B cell (primary cell): ENCODE measurements around the gene SASH1. TPM values are rescaled to one million over a fixed set of nuclear protein-coding genes. Genes with fewer than 3 reads are reported as not detected.

Experiments
- ATAC-seq: fragments of 200-7000 bp; cut with Tn5 transposase; one replicate; pipeline ENCODE4 v1.10.0; 2021; ENCODE audit warnings: low read depth, mild to moderate bottlenecking, moderate number of reproducible peaks, moderate library complexity
- CTCF ChIA-PET: fragments of 350-600 bp; sonication (Branson Sonifier 250); formaldehyde crosslinking; loops from one replicate; lab custom pipeline; 2021; ENCODE audit warnings: antibody characterized with exemption, inconsistent platforms; lab: Charles Lee
- POLR2A ChIA-PET: fragments of 350-600 bp; sonication (Branson Sonifier 250); formaldehyde crosslinking; loops from one replicate; lab custom pipeline; 2021; ENCODE audit warnings: antibody characterized with exemption; lab: Charles Lee
- DNase-seq: peaks from one replicate; pipeline ENCODE4 v3.0.0; 2013
- H2AFZ ChIP-seq: 2 replicates; pipeline ENCODE4 v1.6.1; 2012; ENCODE audit warnings: mild to moderate bottlenecking, low read depth, low read length; ENCODE audit not compliant: insufficient read depth, poor library complexity, severe bottlenecking
- H3K27ac ChIP-seq, 2 donors: 1 replicate in 1 of 2; 2 replicates in 1 of 2; pipeline ENCODE4 v1.5.1; 2012 to 2013; ENCODE audit warnings: low read length in 2 of 2, mild to moderate bottlenecking in 2 of 2, moderate library complexity in 1 of 2
- H3K27me3 ChIP-seq, 4 experiments: fragments of 200-600 bp in 1 of 4; sonication (generic) in 1 of 4; replicated peaks in 1 of 4; 1 replicate in 2 of 4; 2 replicates in 2 of 4; pipeline versions ENCODE4 v1.6.1 to v1.7.0; 2013 to 2016; ENCODE audit warnings: low read length in 3 of 4, mild to moderate bottlenecking in 2 of 4, mixed read lengths in 1 of 4, moderate library complexity in 1 of 4; ENCODE audit not compliant: insufficient read depth in 4 of 4, control insufficient read depth in 3 of 4; ENCODE audit errors: control extremely low read depth in 1 of 4
- H3K36me3 ChIP-seq, 2 experiments: replicated peaks in 1 of 2; 1 replicate in 1 of 2; 2 replicates in 1 of 2; pipeline versions ENCODE4 v1.6.1 to v1.7.1; 2013; ENCODE audit warnings: low read length in 1 of 2; ENCODE audit not compliant: insufficient read depth in 2 of 2, control insufficient read depth in 1 of 2; ENCODE audit errors: control extremely low read depth in 1 of 2, extremely low read depth in 1 of 2
- H3K4me1 ChIP-seq, 2 donors: fragments of 200-600 bp in 1 of 2; sonication (generic) in 1 of 2; 1 replicate in 1 of 2; 2 replicates in 1 of 2; pipeline versions ENCODE4 v1.5.1 to v1.6.1; 2013 to 2017; ENCODE audit warnings: low read length in 2 of 2; ENCODE audit not compliant: control insufficient read depth in 2 of 2, insufficient read depth in 2 of 2
- H3K4me2 ChIP-seq: replicated peaks from 2 replicates; pipeline ENCODE3; 2012; ENCODE audit warnings: mild to moderate bottlenecking, low read depth, low read length; ENCODE audit not compliant: poor library complexity, severe bottlenecking
- H3K4me3 ChIP-seq, 5 experiments: fragments of 200-600 bp in 1 of 5; sonication (generic) in 1 of 5; 1 replicate in 3 of 5; 2 replicates in 2 of 5; pipeline versions ENCODE4 v1.5.1 to v1.7.0; 2011 to 2016; ENCODE audit warnings: low read length in 4 of 5, mild to moderate bottlenecking in 4 of 5, low read depth in 2 of 5, control low read depth in 1 of 5, moderate library complexity in 1 of 5; ENCODE audit not compliant: insufficient read depth in 1 of 5; ENCODE audit errors: control extremely low read depth in 1 of 5, extremely low read depth in 1 of 5
- H3K79me2 ChIP-seq: fragments of 200-600 bp; sonication (generic); one replicate; pipeline ENCODE4 v1.6.0; 2016; ENCODE audit warnings: low read length; ENCODE audit not compliant: control insufficient read depth, insufficient read depth
- H3K9ac ChIP-seq: fragments of 200-600 bp; sonication (generic); 2 replicates; pipeline ENCODE4 v1.6.1; 2017; ENCODE audit warnings: mild to moderate bottlenecking, low read length, moderate library complexity
- H3K9me3 ChIP-seq, 3 donors: one replicate each; pipeline versions ENCODE4 v1.6.1 to v1.7.1; 2013; ENCODE audit warnings: low read length in 2 of 3; ENCODE audit not compliant: control insufficient read depth in 2 of 3, insufficient read depth in 1 of 3; ENCODE audit errors: control extremely low read depth in 1 of 3
- H4K20me1 ChIP-seq: 2 replicates; pipeline ENCODE4 v1.6.0; 2012; ENCODE audit warnings: mild to moderate bottlenecking, low read length; ENCODE audit not compliant: insufficient read depth, control insufficient read depth, poor library complexity, severe bottlenecking
- H3K27ac Mint-ChIP-seq: one replicate; pipeline ENCODE4 v1.8.0; 2021; ENCODE audit warnings: mixed read lengths
- H3K27me3 Mint-ChIP-seq: one replicate; pipeline ENCODE4 v1.8.0; 2021; ENCODE audit warnings: mixed read lengths
- H3K4me1 Mint-ChIP-seq: one replicate; pipeline ENCODE4 v1.8.0; 2021; ENCODE audit warnings: mixed read lengths
- H3K4me3 Mint-ChIP-seq: one replicate; pipeline ENCODE4 v1.8.0; 2021; ENCODE audit warnings: mixed read lengths
- H3K9me3 Mint-ChIP-seq: one replicate; pipeline ENCODE4 v1.8.0; 2022; ENCODE audit warnings: mixed read lengths; ENCODE audit not compliant: insufficient read depth
- EZH2 ChIP-seq: IDR thresholded peaks from 2 replicates; pipeline ENCODE4 v1.6.1; 2012; ENCODE audit warnings: borderline replicate concordance, low read depth, mild to moderate bottlenecking, moderate library complexity, low read length; ENCODE audit not compliant: insufficient read depth, poor library complexity, severe bottlenecking
- WGBS: methylation state at CpG from one replicate; pipeline ENCODE4 v1.1.5; 2013; ENCODE audit warnings: missing lambda C conversion rate; ENCODE audit not compliant: insufficient coverage; 5-methylcytosine and 5-hydroxymethylcytosine counted together
- intact Hi-C: fragments of 100-400 bp; cut with micrococcal nuclease; formaldehyde crosslinking; loops from one replicate; pipeline ENCODE4 v1.10.0; 2022
- polyA plus RNA-seq: library from polyadenylated mRNA; depleted of rRNA; stranded (reverse); fragments of >200 nt; gene quantifications from 2 replicates; pipeline ENCODE4 v1.2.3, GENCODE V29; 2012
- total RNA-seq, 2 donors: library from RNA; stranded (reverse); fragments of 120-200 nt in 1 of 2; gene quantifications; 1 replicate in 1 of 2; 2 replicates in 1 of 2; pipeline versions ENCODE4 v1.2.3 to v1.2.4, GENCODE V29; 2013 to 2022
- TF ChIP-seq, protein P1 (sequence below): fragments of 200-600 bp; IDR thresholded peaks from one replicate; pipeline ENCODE4 v1.8.0; 2022; ENCODE audit warnings: antibody characterized with exemption, mild to moderate bottlenecking

The SASH1 gene
- total and polyA plus RNA-seq, 2 donors (not counting 1 experiment from before 2014, with no cell fraction given), result 0.01 to 0.07 TPM

DNA sequence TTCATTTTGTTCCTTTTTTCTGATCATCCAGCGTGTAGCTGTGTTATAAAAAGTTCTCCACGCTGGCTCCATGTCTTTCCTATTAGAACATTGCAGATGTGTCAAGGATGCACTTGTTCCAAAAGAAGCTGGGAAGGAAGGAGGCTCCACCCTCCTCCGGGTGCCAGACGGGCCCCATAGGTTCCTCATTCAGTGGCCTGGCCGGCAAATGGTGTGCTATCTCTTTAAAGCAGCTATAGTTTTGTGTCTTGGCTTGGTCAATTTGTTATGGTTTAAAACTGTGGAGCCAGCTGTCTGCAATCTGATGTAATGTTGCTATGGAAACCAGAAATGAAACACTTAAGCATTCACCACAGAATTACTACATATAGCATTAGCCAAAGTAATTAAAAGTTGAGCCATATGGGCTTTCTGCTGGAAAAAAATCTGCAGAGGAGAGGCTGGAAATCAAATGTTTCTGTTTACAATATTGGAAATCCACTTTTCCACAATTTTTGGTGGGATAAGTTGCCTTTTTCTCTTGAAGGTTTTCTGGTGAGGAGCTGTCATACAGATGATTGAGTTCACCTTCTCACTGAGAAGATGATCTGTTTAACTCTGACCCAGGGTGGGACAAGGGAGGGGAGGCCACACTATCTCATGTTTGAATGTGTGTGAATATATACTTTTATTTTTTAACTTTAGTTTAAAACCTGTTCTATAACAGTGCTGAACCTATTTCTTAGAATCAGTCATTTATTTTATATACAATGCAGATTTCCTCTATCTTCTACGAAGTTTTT is 167.4 kb downstream of the SASH1 start:
- WGBS, result 6% methylated on average over 3 of the region's 6 CpGs
- no peak overlapping the region for H3K9ac ChIP-seq
- TF ChIP-seq, protein P1, sequence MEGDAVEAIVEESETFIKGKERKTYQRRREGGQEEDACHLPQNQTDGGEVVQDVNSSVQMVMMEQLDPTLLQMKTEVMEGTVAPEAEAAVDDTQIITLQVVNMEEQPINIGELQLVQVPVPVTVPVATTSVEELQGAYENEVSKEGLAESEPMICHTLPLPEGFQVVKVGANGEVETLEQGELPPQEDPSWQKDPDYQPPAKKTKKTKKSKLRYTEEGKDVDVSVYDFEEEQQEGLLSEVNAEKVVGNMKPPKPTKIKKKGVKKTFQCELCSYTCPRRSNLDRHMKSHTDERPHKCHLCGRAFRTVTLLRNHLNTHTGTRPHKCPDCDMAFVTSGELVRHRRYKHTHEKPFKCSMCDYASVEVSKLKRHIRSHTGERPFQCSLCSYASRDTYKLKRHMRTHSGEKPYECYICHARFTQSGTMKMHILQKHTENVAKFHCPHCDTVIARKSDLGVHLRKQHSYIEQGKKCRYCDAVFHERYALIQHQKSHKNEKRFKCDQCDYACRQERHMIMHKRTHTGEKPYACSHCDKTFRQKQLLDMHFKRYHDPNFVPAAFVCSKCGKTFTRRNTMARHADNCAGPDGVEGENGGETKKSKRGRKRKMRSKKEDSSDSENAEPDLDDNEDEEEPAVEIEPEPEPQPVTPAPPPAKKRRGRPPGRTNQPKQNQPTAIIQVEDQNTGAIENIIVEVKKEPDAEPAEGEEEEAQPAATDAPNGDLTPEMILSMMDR, result no peak
- no peak for TF ChIP-seq EZH2

More for the DNA sequence above, 167.4 kb downstream of the SASH1 start:
- ATAC-seq, result peak; percentile 54
- intact Hi-C loops, result no loop called here
- DNase-seq, result no peak
- Mint-ChIP-seq H3K9me3 (no peaks in the 10 kb centered on the region), H3K4me1 (peaks cover 5% of the 10 kb centered on the region), H3K27ac (no peak overlapping the region), H3K27me3 (peaks cover 35% of the 10 kb centered on the region), H3K4me3 (peak overlapping the region; percentile 6)
- Histone ChIP-seq H3K27me3 (peaks cover 0 to 22% (median 5%) of the 10 kb centered on the region in 4 experiments), H3K27ac (no peak overlapping the region), H3K9me3 (no peaks in the 10 kb centered on the region), H2AFZ (peak overlapping the region; percentile 46), H3K36me3 (no peaks in the 10 kb centered on the region), H3K4me2 (no peak overlapping the region), H4K20me1 (no peaks in the 10 kb centered on the region), H3K4me1 (peaks cover 0 to 5% of the 10 kb centered on the region in 2 donors), H3K79me2 (no peaks in the 10 kb centered on the region), H3K4me3 (no peak overlapping the region)
- ChIA-PET CTCF (interaction anchor here (1.1 kb wide), 1 partner anchor 44 kb away, joined by 3 read pairs; no protein-coding TSS in a partner anchor), POLR2A (no interaction called here)
